Measurements from ENCODE around the gene NUBPL.

The NUBPL gene

GRCh38 chr14:31559939-31560338 is 1.3 kb upstream of the NUBPL start:
- H3K4me3 ChIP-seq (ENCODE audit: low read depth, low read length) = no peak overlapping the region
- TF ChIP-seq, protein P1, sequence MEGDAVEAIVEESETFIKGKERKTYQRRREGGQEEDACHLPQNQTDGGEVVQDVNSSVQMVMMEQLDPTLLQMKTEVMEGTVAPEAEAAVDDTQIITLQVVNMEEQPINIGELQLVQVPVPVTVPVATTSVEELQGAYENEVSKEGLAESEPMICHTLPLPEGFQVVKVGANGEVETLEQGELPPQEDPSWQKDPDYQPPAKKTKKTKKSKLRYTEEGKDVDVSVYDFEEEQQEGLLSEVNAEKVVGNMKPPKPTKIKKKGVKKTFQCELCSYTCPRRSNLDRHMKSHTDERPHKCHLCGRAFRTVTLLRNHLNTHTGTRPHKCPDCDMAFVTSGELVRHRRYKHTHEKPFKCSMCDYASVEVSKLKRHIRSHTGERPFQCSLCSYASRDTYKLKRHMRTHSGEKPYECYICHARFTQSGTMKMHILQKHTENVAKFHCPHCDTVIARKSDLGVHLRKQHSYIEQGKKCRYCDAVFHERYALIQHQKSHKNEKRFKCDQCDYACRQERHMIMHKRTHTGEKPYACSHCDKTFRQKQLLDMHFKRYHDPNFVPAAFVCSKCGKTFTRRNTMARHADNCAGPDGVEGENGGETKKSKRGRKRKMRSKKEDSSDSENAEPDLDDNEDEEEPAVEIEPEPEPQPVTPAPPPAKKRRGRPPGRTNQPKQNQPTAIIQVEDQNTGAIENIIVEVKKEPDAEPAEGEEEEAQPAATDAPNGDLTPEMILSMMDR (IDR thresholded peaks at IDR 0.05; ENCODE audit: low read depth, low read length) = no peak

DNA sequence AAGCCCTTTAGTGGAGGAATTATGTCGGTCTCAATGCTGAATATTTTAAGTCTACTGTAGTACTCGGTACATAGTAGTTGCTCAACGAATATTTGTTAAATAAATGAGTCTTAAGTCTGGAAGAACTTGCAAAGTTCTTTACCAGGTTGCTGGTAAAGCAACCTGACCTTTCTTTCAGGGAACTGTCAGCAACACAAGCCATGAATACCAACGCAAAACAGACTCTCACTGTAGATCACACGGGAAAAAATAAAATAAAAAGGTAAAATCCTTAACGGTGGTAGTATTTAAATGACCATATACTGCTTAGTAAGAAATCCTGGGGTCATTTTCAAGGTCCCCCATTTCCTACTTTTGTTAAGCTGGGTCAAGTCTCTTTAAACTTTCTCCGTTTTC is 447 bp upstream of the NUBPL start:
- TF ChIP-seq, protein P1 (IDR thresholded peaks at IDR 0.05; ENCODE audit: low read depth, low read length) = no peak
- H3K4me3 ChIP-seq (ENCODE audit: low read depth, low read length) = peak overlapping the region; percentile 82

- TF ChIP-seq, protein P1 (IDR thresholded peaks at IDR 0.05; ENCODE audit: low read depth, low read length) = no peak
- H3K4me3 ChIP-seq (ENCODE audit: low read depth, low read length) = no peak overlapping the region
These were observed 3.0 kb downstream of the NUBPL start for GRCh38 chr14:31564194-31564593.

DNA sequence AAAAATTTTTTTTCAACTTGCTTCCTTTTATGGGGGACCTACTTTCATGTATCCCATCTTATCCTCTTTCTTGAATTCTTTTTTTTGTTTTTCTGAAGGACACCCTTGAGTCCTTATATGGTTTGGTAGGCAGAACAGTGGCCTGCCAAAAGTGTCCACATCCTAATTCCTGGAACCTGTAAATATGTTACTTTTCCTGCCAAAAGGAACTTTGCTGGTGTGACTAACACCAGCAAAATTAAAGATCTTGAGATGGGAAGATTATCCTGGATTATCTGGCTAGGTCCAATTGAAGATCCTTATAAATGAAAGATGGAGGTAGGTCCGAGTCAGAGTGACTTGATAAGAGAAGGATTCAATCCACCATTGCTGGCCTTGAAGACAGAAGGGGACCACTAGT is 5.3 kb downstream of the NUBPL start:
- TF ChIP-seq, protein P1 (IDR thresholded peaks at IDR 0.05; ENCODE audit: low read depth, low read length) = no peak
- no peak overlapping the region for H3K4me3 ChIP-seq (ENCODE audit: low read depth, low read length)

- TF ChIP-seq, protein P1 (IDR thresholded peaks at IDR 0.05; ENCODE audit: low read depth, low read length) = no peak
- 0 out of 2 replicates have a peak overlapping the region, but pooled peaks have one; percentile 25 for H3K4me3 ChIP-seq (ENCODE audit: low read depth, low read length)
These were observed 6.5 kb downstream of the NUBPL start for GRCh38 chr14:31567655-31568054.

DNA sequence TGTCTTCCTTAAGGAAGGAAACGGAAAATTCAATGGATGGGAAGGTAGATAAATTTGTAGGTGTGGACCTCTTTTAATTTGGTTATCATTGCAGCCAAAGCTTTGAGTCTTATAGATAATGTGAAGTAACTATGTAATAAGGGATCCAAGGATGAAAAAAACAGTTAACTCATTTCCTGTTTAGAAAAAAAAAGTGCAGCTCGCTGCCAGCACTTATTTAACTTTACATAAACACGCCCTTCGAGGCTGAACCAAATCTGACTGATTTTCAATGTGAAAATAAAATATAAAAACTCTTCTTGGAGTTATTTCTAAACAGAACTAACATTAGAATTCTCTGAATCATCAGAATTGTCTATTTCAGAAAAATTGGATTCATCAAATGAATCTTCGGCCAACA is 7.0 kb downstream of the NUBPL start:
- peak overlapping the region; percentile 25; the same call in 1 of the 2 replicates for H3K4me3 ChIP-seq (ENCODE audit: low read depth, low read length)
- TF ChIP-seq, protein P1 (IDR thresholded peaks at IDR 0.05; ENCODE audit: low read depth, low read length) = no peak

DNA sequence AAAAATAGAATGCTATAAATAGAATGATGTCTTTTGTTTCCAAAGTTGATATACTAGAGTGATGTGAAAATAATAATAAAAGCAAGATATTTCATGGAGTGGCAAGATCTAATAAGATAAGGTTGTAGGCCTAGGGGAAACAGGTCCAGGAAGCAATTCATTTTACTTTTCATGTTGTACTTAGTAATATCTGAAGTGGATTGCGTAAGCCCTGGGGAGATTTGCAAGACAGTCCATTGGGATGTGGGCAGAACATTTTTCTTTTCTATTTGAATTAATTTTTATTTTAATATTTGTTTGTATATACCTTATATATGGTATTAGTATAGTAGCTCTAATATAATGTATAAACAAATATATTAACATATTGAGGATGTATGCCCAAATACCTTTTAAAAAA is 7.5 kb downstream of the NUBPL start:
- H3K4me3 ChIP-seq (ENCODE audit: low read depth, low read length) = no peak overlapping the region
- TF ChIP-seq, protein P1 (IDR thresholded peaks at IDR 0.05; ENCODE audit: low read depth, low read length) = no peak
